ENCODE data around the gene ATRAID.

GRCh38 chr2:27203741-27204140 lies 8.1 kb upstream of the ATRAID start:
- TF ChIP-seq CTCF (IDR thresholded peaks at IDR 0.05) (no peak), POLR2A (IDR thresholded peaks at IDR 0.05) (no peak)
